LNCAP (cell line): Measurements from ENCODE around the gene TWIST1.

Source experiments
- CTCF ChIP-seq: fragments of 450-650 bp; IDR thresholded peaks from 2 replicates; pipeline ENCODE4 v1.5.1; 2017; ENCODE audit warnings: mild to moderate bottlenecking

The TWIST1 gene

GRCh38 chr7:19111474-19112273, 5.8 kb downstream of the TWIST1 start:
- TF ChIP-seq CTCF: no peak

GRCh38 chr7:19110776-19111175, 6.7 kb downstream of the TWIST1 start:
- no peak for TF ChIP-seq CTCF

- TF ChIP-seq CTCF: no peak
Measured at GRCh38 chr7:19110026-19110730, 7.3 kb downstream of the TWIST1 start.

GRCh38 chr7:19109000-19109946, 8.2 kb downstream of the TWIST1 start:
- no peak for TF ChIP-seq CTCF

- no peak for TF ChIP-seq CTCF
Measured at GRCh38 chr7:19107356-19108146, 9.9 kb downstream of the TWIST1 start.

GRCh38 chr7:19107081-19107355, 10.4 kb downstream of the TWIST1 start:
- TF ChIP-seq CTCF: no peak
